Esophagus (tissue), 2 donors: Measurements from ENCODE around the gene FPR3. TPM values are rescaled to one million over a fixed set of nuclear protein-coding genes. Genes with fewer than 3 reads are reported as not detected.
"Not testable (repeated sequence)": the region's sequence is repeated elsewhere in the genome, so short reads cannot be mapped to it uniquely, and the experiment has no call there.

Source experiments
- H3K27ac ChIP-seq, 2 donors: one replicate each; pipeline ENCODE4 v1.5.1; 2013; ENCODE audit warnings: low read depth in 2 of 2, mild to moderate bottlenecking in 2 of 2, inconsistent platforms in 1 of 2, low read length in 1 of 2, moderate library complexity in 1 of 2
- H3K27me3 ChIP-seq, 2 donors: one replicate each; pipeline ENCODE4 v1.6.1; 2013; ENCODE audit warnings: low read length in 2 of 2, control low read depth in 1 of 2, mild to moderate bottlenecking in 1 of 2; ENCODE audit not compliant: insufficient read depth in 2 of 2, control insufficient read depth in 1 of 2
- H3K36me3 ChIP-seq, 2 donors: one replicate each; pipeline ENCODE4 v1.6.1; 2013; ENCODE audit warnings: low read length in 1 of 2; ENCODE audit not compliant: control insufficient read depth in 2 of 2, insufficient read depth in 2 of 2
- H3K4me1 ChIP-seq, 2 donors: one replicate each; pipeline ENCODE4 v1.6.1; 2013; ENCODE audit warnings: low read length in 1 of 2; ENCODE audit not compliant: control insufficient read depth in 2 of 2, insufficient read depth in 2 of 2
- H3K4me3 ChIP-seq, 2 donors: one replicate each; pipeline ENCODE4 v1.5.1; 2013; ENCODE audit warnings: low read length in 2 of 2, mild to moderate bottlenecking in 2 of 2, low read depth in 1 of 2, moderate library complexity in 1 of 2
- H3K9me3 ChIP-seq, 2 donors: one replicate each; pipeline ENCODE4 v1.6.1; 2013; ENCODE audit warnings: mild to moderate bottlenecking in 2 of 2, low read depth in 1 of 2, low read length in 1 of 2, moderate library complexity in 1 of 2; ENCODE audit not compliant: control insufficient read depth in 2 of 2, insufficient read depth in 1 of 2
- WGBS, 2 donors: extraction: QIAGEN DNeasy Blood & Tissue Kit; methylation state at CpG; one replicate each; pipeline ENCODE4 v1.1.7; 2013; 5-methylcytosine and 5-hydroxymethylcytosine counted together
- polyA plus RNA-seq, 2 donors: library from polyadenylated mRNA; stranded (reverse); fragments of 200-250 nt; gene quantifications; one replicate each; pipeline ENCODE4 v1.2.3, GENCODE V29; 2013
- donor health status: healthy with polysubstance abuse.
- donor health status: Bipolar disorder and iron deficiency.

The FPR3 gene
- polyA plus RNA-seq, 2 donors = 0.26 to 1.1 TPM

DNA sequence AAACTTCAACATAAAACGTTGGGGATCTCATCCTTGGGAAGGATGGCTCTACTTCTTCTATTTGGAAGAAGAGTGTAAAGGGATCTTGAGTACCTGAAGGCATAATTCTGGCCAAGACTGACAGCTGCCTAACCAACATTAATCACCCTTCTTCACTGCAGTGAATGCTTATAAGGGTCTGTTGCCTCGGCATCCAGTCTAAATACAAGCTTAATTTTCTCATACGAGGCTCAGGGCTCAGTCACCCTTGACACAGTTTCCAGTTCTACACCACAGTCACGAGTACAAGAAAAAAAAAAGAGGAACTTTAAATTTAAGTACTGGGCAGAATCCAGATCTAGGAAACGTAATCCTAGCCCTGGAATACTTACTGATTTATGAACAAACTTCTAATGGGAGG is 9.0 kb downstream of the FPR3 start:
- Histone ChIP-seq H3K4me3 (no peak overlapping the region), H3K27ac (no peak overlapping the region), H3K27me3 (no peaks in the 10 kb centered on the region), H3K36me3 (no peaks in the 10 kb centered on the region), H3K4me1 (peaks cover 0 to 6% of the 10 kb centered on the region in 2 donors), H3K9me3 (no peaks in the 10 kb centered on the region)
- WGBS, 2 donors = 49% methylated on average over 5 of the region's 5 CpGs

DNA sequence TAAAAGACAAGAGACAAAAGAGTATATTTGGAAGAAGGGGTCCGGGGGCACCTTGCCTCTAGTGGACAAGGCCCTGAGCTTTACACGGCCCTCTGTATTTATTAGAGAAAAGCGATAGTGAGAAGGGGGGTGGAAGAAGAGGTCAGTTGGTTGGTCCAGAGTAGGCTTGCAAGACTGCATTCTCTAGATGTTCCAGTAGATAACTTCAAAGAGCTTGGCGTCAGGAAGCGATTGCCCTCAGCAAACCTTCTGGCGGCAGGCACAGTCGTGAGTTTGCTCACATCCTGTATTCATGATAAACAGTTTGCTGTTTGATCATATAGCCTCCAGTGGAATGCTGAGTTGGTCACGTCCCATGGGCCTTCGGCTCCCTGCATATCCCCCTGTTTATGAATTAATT is 9.8 kb downstream of the FPR3 start:
- 76 to 80% methylated on average over 9 of the region's 9 CpGs for WGBS, 2 donors
- not testable (repeated sequence) for H3K27ac ChIP-seq, H3K27me3 ChIP-seq, H3K4me3 ChIP-seq, H3K4me1 ChIP-seq, H3K36me3 ChIP-seq, H3K9me3 ChIP-seq

DNA sequence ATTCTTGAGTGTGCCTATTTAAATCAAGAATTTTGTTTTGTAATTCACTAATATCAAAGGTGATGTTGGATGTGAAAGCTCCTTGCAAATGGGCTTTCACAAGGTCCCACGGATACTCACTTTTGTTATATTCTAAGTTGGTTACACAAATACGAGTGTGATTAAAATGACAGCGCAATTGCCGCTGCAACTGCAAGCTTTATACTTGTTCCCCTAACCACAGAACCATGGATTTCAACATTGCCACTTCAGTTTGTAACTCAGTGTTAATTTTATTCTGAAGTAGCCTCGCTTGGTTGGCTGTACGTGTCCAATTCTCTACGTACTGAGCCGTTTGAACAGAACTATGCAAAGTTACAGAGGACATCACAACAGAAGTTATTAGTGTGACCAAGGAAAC is 10.4 kb downstream of the FPR3 start:
- not testable (repeated sequence) for H3K9me3 ChIP-seq, H3K27ac ChIP-seq, H3K36me3 ChIP-seq, H3K4me3 ChIP-seq, H3K27me3 ChIP-seq, H3K4me1 ChIP-seq
- 89 to 90% methylated on average over 8 of the region's 8 CpGs for WGBS, 2 donors

DNA sequence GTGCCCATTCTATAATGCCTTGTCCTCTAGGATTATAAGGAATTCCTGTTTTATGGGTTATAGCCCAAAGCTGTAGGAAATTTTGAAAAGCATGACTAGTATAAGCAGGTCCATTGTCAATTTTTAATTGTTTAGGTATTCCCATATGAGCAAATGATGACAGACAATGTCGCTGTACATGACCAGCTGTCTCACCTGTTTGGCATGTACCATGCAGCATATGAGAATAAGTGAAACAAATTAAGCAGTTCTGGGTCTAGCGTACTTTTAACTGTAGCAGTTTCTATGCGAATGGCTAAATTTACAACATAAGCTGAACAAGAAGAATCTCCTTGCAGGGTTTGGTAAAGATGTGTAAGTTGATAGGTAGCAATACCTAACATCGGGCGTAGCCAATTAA is 11.6 kb downstream of the FPR3 start:
- WGBS, 2 donors = 88 to 94% methylated on average over 5 of the region's 5 CpGs
- not testable (repeated sequence) for H3K4me1 ChIP-seq, H3K27ac ChIP-seq

DNA sequence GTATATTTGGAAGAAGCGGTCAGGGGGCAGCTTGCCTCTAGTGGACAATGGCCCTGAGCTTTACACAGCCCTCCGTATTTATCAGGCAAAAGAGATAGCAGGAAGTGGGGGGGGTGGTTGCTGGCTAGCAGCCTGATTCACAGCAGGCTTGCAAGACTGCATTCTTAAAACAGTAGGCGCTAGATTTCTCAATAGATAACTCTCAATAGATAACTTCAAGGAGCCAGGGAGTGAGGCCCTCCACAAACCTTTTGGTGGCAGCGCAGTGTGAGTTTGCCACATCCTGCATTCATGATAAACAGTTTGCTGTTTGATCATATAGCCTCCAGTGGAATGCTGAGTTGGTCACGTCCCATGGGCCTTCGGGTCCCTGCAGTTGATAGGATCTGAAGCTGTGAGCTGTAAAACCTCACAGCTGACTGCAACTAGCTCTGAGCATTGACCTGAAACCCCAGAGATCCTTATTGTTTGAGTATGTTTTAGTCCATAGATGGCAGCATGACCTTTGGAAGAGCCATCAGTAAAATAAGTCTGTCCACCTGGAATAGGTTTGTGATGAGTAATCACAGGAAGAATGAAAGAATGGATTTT is 12.2 kb downstream of the FPR3 start:
- WGBS, 2 donors = 49 to 53% methylated on average over 6 of the region's 6 CpGs
- Histone ChIP-seq H3K9me3 (peaks cover 0 to 4% of the 10 kb centered on the region in 2 donors), H3K4me3 (no peak overlapping the region), H3K27me3 (no peaks in the 10 kb centered on the region), H3K27ac (no peak overlapping the region), H3K36me3 (no peaks in the 10 kb centered on the region), H3K4me1 (no peaks in the 10 kb centered on the region)

More for the DNA sequence above, 11.6 kb downstream of the FPR3 start:
- not testable (repeated sequence) for H3K4me3 ChIP-seq, H3K9me3 ChIP-seq, H3K36me3 ChIP-seq, H3K27me3 ChIP-seq

DNA sequence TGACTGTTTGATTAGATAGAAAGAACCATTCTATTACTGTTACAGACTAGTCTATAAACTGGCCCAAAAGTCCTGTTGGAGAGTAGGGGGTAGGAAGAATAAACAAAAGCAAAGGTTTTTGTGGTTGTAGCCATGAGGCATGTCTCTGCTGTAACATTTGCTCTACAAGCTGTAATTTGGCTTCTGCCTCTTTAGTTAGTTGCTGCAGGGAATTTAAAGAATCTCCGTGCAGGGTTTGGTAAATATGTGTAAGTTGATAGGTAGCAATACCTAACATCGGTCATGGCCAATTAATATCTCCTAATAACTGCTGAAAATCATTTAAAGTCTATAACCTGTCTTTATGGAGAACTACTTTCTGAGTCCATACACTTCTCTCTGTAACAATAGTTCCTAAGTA is 13.0 kb downstream of the FPR3 start:
- Histone ChIP-seq H3K4me1 (no peaks in the 10 kb centered on the region), H3K4me3 (no peak overlapping the region), H3K27me3 (no peaks in the 10 kb centered on the region), H3K9me3 (peaks cover 2 to 4% of the 10 kb centered on the region in 2 donors), H3K27ac (no peak overlapping the region), H3K36me3 (no peaks in the 10 kb centered on the region)
- WGBS, 2 donors = 67 to 75% methylated on average over 2 of the region's 2 CpGs

DNA sequence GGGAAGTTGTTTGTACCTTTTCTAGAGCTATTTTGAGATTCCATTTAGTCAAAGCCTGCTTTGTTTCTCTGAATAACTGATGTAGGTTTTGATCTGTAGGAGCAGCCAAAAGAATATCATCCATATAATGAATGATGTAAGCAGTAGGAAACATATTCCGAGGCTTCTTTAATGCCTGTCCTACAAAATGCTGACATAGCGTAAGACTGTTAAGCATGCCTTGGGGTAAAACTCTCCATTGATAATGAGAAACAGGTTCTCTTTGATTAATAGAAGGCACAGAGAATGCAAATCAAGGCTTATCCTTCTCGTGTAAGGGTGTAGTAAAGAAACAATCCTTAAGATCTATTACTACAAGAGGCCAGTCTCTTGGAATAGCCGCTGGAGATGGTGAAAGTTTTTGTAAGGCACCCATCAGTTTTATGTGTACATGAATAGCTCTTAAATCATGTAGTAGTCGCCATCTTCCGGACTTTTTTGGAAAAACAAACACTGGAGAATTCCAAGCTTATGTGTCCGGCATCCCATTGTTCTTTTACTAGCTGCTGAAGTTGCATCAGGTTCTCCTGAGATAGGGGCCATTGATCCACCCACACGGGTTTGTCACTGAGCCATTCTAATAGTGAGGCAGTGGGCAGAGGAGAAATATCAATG is 13.5 kb downstream of the FPR3 start:
- 74 to 77% methylated on average over 8 of the region's 8 CpGs for WGBS, 2 donors
- Histone ChIP-seq H3K27ac (no peak overlapping the region), H3K4me3 (no peak overlapping the region), H3K9me3 (peaks cover 2 to 4% of the 10 kb centered on the region in 2 donors), H3K4me1 (no peaks in the 10 kb centered on the region), H3K36me3 (no peaks in the 10 kb centered on the region), H3K27me3 (no peaks in the 10 kb centered on the region)

DNA sequence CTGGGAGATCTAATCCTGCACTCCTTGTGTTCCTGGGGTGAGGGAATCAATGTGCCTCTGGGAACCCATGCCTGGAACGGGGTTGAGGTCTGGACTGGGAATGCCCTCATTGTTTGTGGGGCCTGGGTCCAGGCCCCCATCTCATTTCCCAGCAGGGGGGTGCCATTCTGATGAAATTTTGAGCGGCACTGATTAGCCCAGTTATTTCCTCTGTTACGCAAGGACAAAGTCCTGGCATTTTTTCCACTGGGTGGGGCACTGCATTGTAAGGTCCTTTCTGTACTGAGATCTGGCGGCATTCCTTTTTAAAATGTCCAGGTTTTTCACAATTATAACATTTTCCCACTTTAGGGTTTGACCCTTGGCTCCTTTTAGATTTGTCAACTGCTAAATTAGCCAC is 14.8 kb downstream of the FPR3 start:
- Histone ChIP-seq H3K4me1 (no peaks in the 10 kb centered on the region), H3K4me3 (no peak overlapping the region), H3K36me3 (no peaks in the 10 kb centered on the region), H3K27ac (no peak overlapping the region), H3K27me3 (no peaks in the 10 kb centered on the region), H3K9me3 (peaks cover 2 to 9% of the 10 kb centered on the region in 2 donors)
- WGBS, 2 donors = 58 to 63% methylated on average over 4 of the region's 4 CpGs

DNA sequence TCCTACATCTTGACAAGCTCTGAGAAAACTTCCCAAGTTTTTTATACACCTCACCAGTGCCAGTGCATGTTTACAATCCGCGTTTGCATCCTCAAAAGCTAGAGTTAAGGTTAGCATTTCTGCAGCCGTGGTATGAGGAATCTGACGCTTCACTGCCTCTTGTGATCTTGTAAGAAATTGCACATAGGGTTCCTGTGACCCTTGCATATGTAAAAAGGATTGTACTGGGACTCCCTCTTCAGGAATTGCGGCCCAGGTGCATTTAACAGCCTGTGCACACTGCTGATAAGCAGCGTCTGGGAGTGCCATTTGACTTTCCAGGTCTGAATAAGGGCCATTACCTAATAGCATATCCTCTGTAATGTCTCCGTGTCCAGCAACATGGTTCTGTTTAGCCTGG is 15.3 kb downstream of the FPR3 start:
- Histone ChIP-seq H3K27me3 (no peaks in the 10 kb centered on the region), H3K4me1 (no peaks in the 10 kb centered on the region), H3K9me3 (peaks cover 2 to 10% of the 10 kb centered on the region in 2 donors), H3K36me3 (no peaks in the 10 kb centered on the region), H3K27ac (no peak overlapping the region), H3K4me3 (no peak overlapping the region)
- 76 to 79% methylated on average over 7 of the region's 7 CpGs for WGBS, 2 donors

DNA sequence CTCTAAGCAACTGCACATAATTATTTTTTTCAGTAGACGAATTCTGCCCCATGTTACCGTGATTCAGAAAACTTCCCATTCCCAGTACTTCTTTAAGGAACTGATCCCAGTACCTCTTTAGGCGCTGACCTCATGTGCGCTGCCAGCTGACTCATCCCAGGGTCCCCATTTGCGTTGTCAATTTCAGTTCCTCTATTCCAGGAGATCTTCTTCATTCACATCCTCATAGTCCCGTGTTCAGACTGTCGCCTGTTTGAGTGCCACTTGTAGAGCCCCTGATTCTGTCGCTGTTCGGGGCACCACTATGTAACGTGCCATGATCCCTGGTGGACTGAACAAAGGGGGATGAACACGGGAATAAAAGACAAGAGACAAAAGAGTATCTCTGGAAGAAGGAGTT is 16.4 kb downstream of the FPR3 start:
- WGBS, 2 donors = 85 to 86% methylated on average over 11 of the region's 11 CpGs
- no peak overlapping the region for H3K27ac ChIP-seq
- no peaks in the 10 kb centered on the region for H3K36me3 ChIP-seq
- no peaks in the 10 kb centered on the region for H3K27me3 ChIP-seq
- no peak overlapping the region for H3K4me3 ChIP-seq
- peaks cover 4 to 10% of the 10 kb centered on the region in 2 donors for H3K9me3 ChIP-seq
- no peaks in the 10 kb centered on the region for H3K4me1 ChIP-seq
